Activated CD4-positive, alpha-beta T cell treated with anti-CD3 and anti-CD28 coated beads, Interleukin-2, amount 50 U/mL, for 1 hour (primary cell): ENCODE data around the gene EXOC3L4.

Source experiments
- DNase-seq: peaks from one replicate; pipeline ENCODE4 v3.0.0-alpha.2; 2020

Gene EXOC3L4

GRCh38 chr14:103158688-103159087, 64.2 kb downstream of the EXOC3L4 start:
- no peak for DNase-seq
